Erythroblast (primary cell): ENCODE results near the gene LRRTM4.

Experiments
- GATA1 ChIP-seq: IDR thresholded peaks from 2 replicates; pipeline ENCODE4 v1.6.1; 2011; ENCODE audit warnings: low read depth, mild to moderate bottlenecking, control low read depth, low read length, moderate library complexity
- POLR2A ChIP-seq: IDR thresholded peaks from 2 replicates; pipeline ENCODE4 v1.6.1; 2011; ENCODE audit warnings: mild to moderate bottlenecking, low read length

- TF ChIP-seq POLR2A: no peak
- TF ChIP-seq GATA1: no peak
Observed at GRCh38 chr2:77046339-77046738, 475.8 kb downstream of the LRRTM4 start.
